Epidermal melanocyte (primary cell): Measurements from ENCODE around the gene ZNF878.
A peak's percentile ranks its signal among the peaks of the same experiment; 100 is the strongest.

Experiments
- DNase-seq: peaks from one replicate; pipeline ENCODE4 v3.0.0; 2011; ENCODE audit warnings: low spot score; ENCODE audit not compliant: insufficient read length

The ZNF878 gene

GRCh38 chr19:12035220-12036172 lies 17.3 kb downstream of the ZNF878 start, which contains the start of gene ZNF433:
ZNF433 (minus strand) TSS chr19:12035679; CDS start chr19:12035539, 140 bp downstream.
- peak; percentile 95 for DNase-seq

- no peak for DNase-seq
These were observed 18.1 kb downstream of the ZNF878 start for GRCh38 chr19:12034620-12035019.

GRCh38 chr19:12034198-12034597 lies 18.6 kb downstream of the ZNF878 start:
- no peak for DNase-seq

GRCh38 chr19:12015753-12016116 lies 37.0 kb downstream of the ZNF878 start:
- no peak for DNase-seq

GRCh38 chr19:12015015-12015752 lies 37.6 kb downstream of the ZNF878 start:
- no peak for DNase-seq

- DNase-seq = no peak
These were observed 52.4 kb downstream of the ZNF878 start for GRCh38 chr19:12000152-12000981.

GRCh38 chr19:11995174-11995573 lies 57.6 kb downstream of the ZNF878 start:
- DNase-seq = no peak
